ENCODE measurements around the gene COL3A1. TPM values are rescaled to one million over a fixed set of nuclear protein-coding genes. Genes with fewer than 3 reads are reported as not detected.
A peak's percentile ranks its signal among the peaks of the same experiment; 100 is the strongest.

The COL3A1 gene
- total RNA-seq, 1 donor from 2014 or later: 123 TPM

GRCh38 chr2:188973641-188974040 is 532 bp upstream of the COL3A1 start:
- Histone ChIP-seq H3K4me1 (peaks cover 8% of the 10 kb centered on the region), H3K36me3 (no peaks in the 10 kb centered on the region)

GRCh38 chr2:188975497-188976102 is 1.4 kb downstream of the COL3A1 start:
- no peaks in the 10 kb centered on the region for H3K9me3 ChIP-seq
- H3K4me3 ChIP-seq: peak overlapping the region; percentile 37 to 55
- intact Hi-C loops (cut with DNase I): loop anchor here (5.0 kb wide), 1 partner anchor 188 kb away; no protein-coding TSS in a partner anchor
- no peak for DNase-seq (ENCODE audit: extremely low spot score in 2 of 2)
- peak overlapping the region; percentile 91 for H3K27ac ChIP-seq
- TF ChIP-seq CTCF (IDR thresholded peaks at IDR 0.05) (no peak), POLR2A (IDR thresholded peaks at IDR 0.05) (peak in 1 of 2 donors; percentile 55), POLR2AphosphoS5 (IDR thresholded peaks at IDR 0.05; ENCODE audit: insufficient read depth in 1 of 2, low read depth in 1 of 2) (peak; percentile 38 to 44)
- no peaks in the 10 kb centered on the region for H3K36me3 ChIP-seq
- no peaks in the 10 kb centered on the region for H3K27me3 ChIP-seq
- no peaks in the 10 kb centered on the region for H3K4me1 ChIP-seq

More at GRCh38 chr2:188973641-188974040, 532 bp upstream of the COL3A1 start:
- Histone ChIP-seq H3K27me3 (no peaks in the 10 kb centered on the region), H3K4me3 (peak overlapping the region; percentile 37 to 55), H3K27ac (peak overlapping the region; percentile 91), H3K9me3 (no peaks in the 10 kb centered on the region)
- intact Hi-C loops (cut with DNase I): no loop called here
- DNase-seq (ENCODE audit: extremely low spot score in 2 of 2): no peak
- TF ChIP-seq POLR2AphosphoS5 (IDR thresholded peaks at IDR 0.05; ENCODE audit: insufficient read depth in 1 of 2, low read depth in 1 of 2): no peak
- TF ChIP-seq POLR2A (IDR thresholded peaks at IDR 0.05): no peak
- no peak for TF ChIP-seq CTCF (IDR thresholded peaks at IDR 0.05)

- H3K27ac ChIP-seq: peak overlapping the region; percentile 91
- TF ChIP-seq POLR2A (IDR thresholded peaks at IDR 0.05) (no peak), CTCF (IDR thresholded peaks at IDR 0.05) (peak in 2 of 3 experiments; percentile 32 to 58), POLR2AphosphoS5 (IDR thresholded peaks at IDR 0.05; ENCODE audit: insufficient read depth in 1 of 2, low read depth in 1 of 2) (peak in 1 of 2 donors; percentile 79)
- no peaks in the 10 kb centered on the region for H3K4me1 ChIP-seq
- no peaks in the 10 kb centered on the region for H3K9me3 ChIP-seq
- no peaks in the 10 kb centered on the region for H3K27me3 ChIP-seq
- H3K36me3 ChIP-seq: no peaks in the 10 kb centered on the region
- no peak for DNase-seq (ENCODE audit: extremely low spot score in 2 of 2)
- H3K4me3 ChIP-seq: peak overlapping the region; percentile 37 to 55
- intact Hi-C loops (cut with DNase I): loop anchor here (5.0 kb wide), 1 partner anchor 189 kb away; no protein-coding TSS in a partner anchor
Observed at GRCh38 chr2:188976545-188977268, 2.5 kb downstream of the COL3A1 start.

GRCh38 chr2:188977317-188977716 is 3.1 kb downstream of the COL3A1 start:
- no peaks in the 10 kb centered on the region for H3K27me3 ChIP-seq
- TF ChIP-seq CTCF (IDR thresholded peaks at IDR 0.05) (no peak), POLR2AphosphoS5 (IDR thresholded peaks at IDR 0.05; ENCODE audit: insufficient read depth in 1 of 2, low read depth in 1 of 2) (no peak), POLR2A (IDR thresholded peaks at IDR 0.05) (no peak)
- peak overlapping the region; percentile 37 to 55 for H3K4me3 ChIP-seq
- no peak for DNase-seq (ENCODE audit: extremely low spot score in 2 of 2)
- H3K27ac ChIP-seq: peak overlapping the region; percentile 91
- no peaks in the 10 kb centered on the region for H3K4me1 ChIP-seq
- no peaks in the 10 kb centered on the region for H3K9me3 ChIP-seq
- H3K36me3 ChIP-seq: no peaks in the 10 kb centered on the region
- intact Hi-C loops (cut with DNase I): loop anchor here (5.0 kb wide), 1 partner anchor 190 kb away; no protein-coding TSS in a partner anchor

All from vagina (tissue), 2 donors.